ENCODE data around the gene ARID1B.

ARID1B gene

DNA sequence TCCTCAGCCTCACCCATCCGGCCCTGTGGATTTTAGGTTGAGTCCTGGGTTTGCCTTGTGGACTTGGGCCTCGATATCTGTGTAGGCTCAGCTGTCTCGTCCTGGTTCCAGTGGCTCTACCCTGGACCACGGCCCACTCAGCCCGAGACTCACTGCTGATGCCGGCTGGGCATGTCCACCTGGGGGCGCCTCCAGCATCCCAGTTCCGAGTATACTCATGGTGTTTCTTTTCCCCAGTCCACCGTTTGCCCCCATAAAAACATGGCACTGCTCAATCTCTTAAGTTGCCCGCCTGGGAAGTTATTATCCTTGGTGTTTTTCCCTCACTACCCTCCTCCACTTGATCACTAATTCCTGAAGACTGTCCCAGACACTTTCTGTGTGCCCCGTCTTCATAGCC, 99.1 kb downstream of the ARID1B start:
- DNase-seq, result no peak
- Histone ChIP-seq H3K4me1 (ENCODE audit: insufficient read depth, low read length) (no peaks in the 10 kb centered on the region), H3K36me3 (ENCODE audit: insufficient read depth, low read length) (peaks cover 12% of the 10 kb centered on the region; the same call in 1 of the 2 replicates), H3K27me3 (ENCODE audit: insufficient read depth, low read length, poor library complexity) (no peaks in the 10 kb centered on the region), H3K4me2 (ENCODE audit: insufficient read depth, low read length) (no peak overlapping the region), H3K9ac (ENCODE audit: low read depth, low read length) (no peak overlapping the region), H3K79me2 (ENCODE audit: insufficient read depth, low read length) (peaks cover 100% of the 10 kb centered on the region), H3K4me3 (ENCODE audit: low read depth in 1 of 2, low read length in 2 of 2) (no peak overlapping the region), H4K20me1 (ENCODE audit: insufficient read depth, low read length) (peaks cover 89% of the 10 kb centered on the region), H2AFZ (ENCODE audit: low read depth, low read length) (no peak overlapping the region), H3K9me3 (ENCODE audit: insufficient read depth, low read length, severe bottlenecking) (no peaks in the 10 kb centered on the region), H3K27ac (ENCODE audit: low read length) (no peak overlapping the region)
- no peak for ATAC-seq (ENCODE audit: insufficient read depth, low read depth)
- TF ChIP-seq EZH2 (IDR thresholded peaks at IDR 0.05; ENCODE audit: borderline replicate concordance, low read depth, low read length, severe bottlenecking), result no peak
- TF ChIP-seq, protein P1, sequence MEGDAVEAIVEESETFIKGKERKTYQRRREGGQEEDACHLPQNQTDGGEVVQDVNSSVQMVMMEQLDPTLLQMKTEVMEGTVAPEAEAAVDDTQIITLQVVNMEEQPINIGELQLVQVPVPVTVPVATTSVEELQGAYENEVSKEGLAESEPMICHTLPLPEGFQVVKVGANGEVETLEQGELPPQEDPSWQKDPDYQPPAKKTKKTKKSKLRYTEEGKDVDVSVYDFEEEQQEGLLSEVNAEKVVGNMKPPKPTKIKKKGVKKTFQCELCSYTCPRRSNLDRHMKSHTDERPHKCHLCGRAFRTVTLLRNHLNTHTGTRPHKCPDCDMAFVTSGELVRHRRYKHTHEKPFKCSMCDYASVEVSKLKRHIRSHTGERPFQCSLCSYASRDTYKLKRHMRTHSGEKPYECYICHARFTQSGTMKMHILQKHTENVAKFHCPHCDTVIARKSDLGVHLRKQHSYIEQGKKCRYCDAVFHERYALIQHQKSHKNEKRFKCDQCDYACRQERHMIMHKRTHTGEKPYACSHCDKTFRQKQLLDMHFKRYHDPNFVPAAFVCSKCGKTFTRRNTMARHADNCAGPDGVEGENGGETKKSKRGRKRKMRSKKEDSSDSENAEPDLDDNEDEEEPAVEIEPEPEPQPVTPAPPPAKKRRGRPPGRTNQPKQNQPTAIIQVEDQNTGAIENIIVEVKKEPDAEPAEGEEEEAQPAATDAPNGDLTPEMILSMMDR (IDR thresholded peaks at IDR 0.05; ENCODE audit: borderline replicate concordance, extremely low read depth, low read length, poor library complexity, severe bottlenecking), result peak; percentile 42

DNA sequence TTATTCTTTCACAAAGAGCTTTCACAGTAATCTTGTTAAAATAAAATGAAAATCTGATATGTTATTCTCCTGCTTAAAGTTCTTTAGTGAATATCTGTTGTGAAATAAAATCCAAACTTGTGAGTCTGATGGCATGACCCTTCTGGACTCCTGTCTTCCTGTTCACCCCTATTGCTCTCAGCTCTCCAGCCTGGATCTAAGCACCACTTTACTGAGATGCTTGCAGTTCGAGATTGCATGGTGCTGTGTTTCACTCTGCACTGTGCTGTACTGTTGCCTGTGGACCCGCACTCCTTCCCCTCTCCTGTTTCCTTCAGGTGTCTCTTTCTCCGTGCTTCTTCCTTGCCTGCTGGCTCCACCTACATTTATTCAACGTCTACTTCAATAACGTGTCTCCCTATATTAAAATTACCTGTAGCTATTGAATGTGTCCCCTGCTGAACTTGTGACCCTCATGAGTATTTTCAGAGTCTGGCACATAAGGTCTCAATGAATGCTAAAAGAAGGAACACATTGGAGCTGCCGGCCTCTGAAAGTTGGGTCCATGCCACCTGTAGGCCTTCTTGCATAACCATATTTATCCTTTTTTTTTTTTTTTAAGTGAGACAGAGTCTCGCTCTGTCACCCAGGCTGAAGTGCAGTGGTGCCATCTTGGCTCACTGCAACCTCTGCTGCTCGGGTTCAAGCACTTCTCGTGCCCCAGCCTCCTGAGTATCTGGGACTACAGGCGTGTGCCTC, 100.1 kb downstream of the ARID1B start:
- Histone ChIP-seq H3K4me3 (ENCODE audit: low read depth in 1 of 2, low read length in 2 of 2) (no peak overlapping the region), H3K27me3 (ENCODE audit: insufficient read depth, low read length, poor library complexity) (no peaks in the 10 kb centered on the region), H3K27ac (ENCODE audit: low read length) (no peak overlapping the region), H4K20me1 (ENCODE audit: insufficient read depth, low read length) (peaks cover 91% of the 10 kb centered on the region), H3K4me1 (ENCODE audit: insufficient read depth, low read length) (no peaks in the 10 kb centered on the region), H3K36me3 (ENCODE audit: insufficient read depth, low read length) (peaks cover 12% of the 10 kb centered on the region; the same call in 1 of the 2 replicates), H3K4me2 (ENCODE audit: insufficient read depth, low read length) (no peak overlapping the region), H3K9me3 (ENCODE audit: insufficient read depth, low read length, severe bottlenecking) (no peaks in the 10 kb centered on the region), H3K9ac (ENCODE audit: low read depth, low read length) (no peak overlapping the region), H2AFZ (ENCODE audit: low read depth, low read length) (no peak overlapping the region), H3K79me2 (ENCODE audit: insufficient read depth, low read length) (peaks cover 100% of the 10 kb centered on the region)
- no peak for TF ChIP-seq EZH2 (IDR thresholded peaks at IDR 0.05; ENCODE audit: borderline replicate concordance, low read depth, low read length, severe bottlenecking)
- TF ChIP-seq, protein P1 (IDR thresholded peaks at IDR 0.05; ENCODE audit: borderline replicate concordance, extremely low read depth, low read length, poor library complexity, severe bottlenecking), result no peak
- ATAC-seq (ENCODE audit: insufficient read depth, low read depth), result no peak
- DNase-seq, result no peak

DNA sequence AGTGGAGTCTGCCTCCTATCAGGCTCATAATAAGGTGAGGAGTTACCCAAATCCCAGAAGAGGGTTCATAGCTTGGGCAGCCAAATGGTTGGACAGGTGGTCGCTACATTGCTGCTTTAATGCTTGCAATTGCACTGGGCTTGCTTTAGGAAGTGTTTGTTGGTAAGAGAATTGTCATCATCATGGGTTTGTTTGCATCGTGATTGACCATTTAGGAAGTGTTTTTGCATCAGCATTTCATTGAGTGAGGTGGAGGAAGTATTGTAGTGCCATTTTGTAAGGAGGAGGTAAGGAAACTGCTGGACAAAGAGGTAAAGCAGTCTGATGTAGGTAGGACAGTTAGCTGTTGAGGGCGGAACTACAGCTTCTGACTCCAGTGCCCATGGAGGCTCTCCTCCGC, 101.5 kb downstream of the ARID1B start:
- H3K27ac ChIP-seq (ENCODE audit: low read length), result no peak overlapping the region
- peaks cover 93% of the 10 kb centered on the region for H4K20me1 ChIP-seq (ENCODE audit: insufficient read depth, low read length)
- H3K9ac ChIP-seq (ENCODE audit: low read depth, low read length), result no peak overlapping the region
- no peaks in the 10 kb centered on the region for H3K9me3 ChIP-seq (ENCODE audit: insufficient read depth, low read length, severe bottlenecking)
- no peak overlapping the region for H3K4me3 ChIP-seq (ENCODE audit: low read depth in 1 of 2, low read length in 2 of 2)
- no peaks in the 10 kb centered on the region for H3K4me1 ChIP-seq (ENCODE audit: insufficient read depth, low read length)
- peaks cover 3% of the 10 kb centered on the region; the same call in 1 of the 2 replicates for H3K36me3 ChIP-seq (ENCODE audit: insufficient read depth, low read length)
- no peak for ATAC-seq (ENCODE audit: insufficient read depth, low read depth)
- no peaks in the 10 kb centered on the region for H3K27me3 ChIP-seq (ENCODE audit: insufficient read depth, low read length, poor library complexity)
- DNase-seq, result no peak
- no peak overlapping the region for H3K4me2 ChIP-seq (ENCODE audit: insufficient read depth, low read length)
- no peak for TF ChIP-seq EZH2 (IDR thresholded peaks at IDR 0.05; ENCODE audit: borderline replicate concordance, low read depth, low read length, severe bottlenecking)
- TF ChIP-seq, protein P1 (IDR thresholded peaks at IDR 0.05; ENCODE audit: borderline replicate concordance, extremely low read depth, low read length, poor library complexity, severe bottlenecking), result no peak
- H3K79me2 ChIP-seq (ENCODE audit: insufficient read depth, low read length), result peaks cover 100% of the 10 kb centered on the region
- H2AFZ ChIP-seq (ENCODE audit: low read depth, low read length), result no peak overlapping the region

Measured in DND-41 (cell line).